GM12875 (cell line): ENCODE measurements around the gene FRMD3.

ENCODE experiments used
- H3K4me3 ChIP-seq: one replicate; pipeline ENCODE4 v1.5.1; 2011; ENCODE audit warnings: low read depth, low read length, control low read depth
- TF ChIP-seq, protein P1 (sequence below): IDR thresholded peaks from 2 replicates; pipeline ENCODE4 v1.5.1; 2011; ENCODE audit warnings: low read depth, mild to moderate bottlenecking, control low read depth, inconsistent platforms, low read length, moderate library complexity, borderline replicate concordance; ENCODE audit not compliant: insufficient read depth

Gene FRMD3

DNA sequence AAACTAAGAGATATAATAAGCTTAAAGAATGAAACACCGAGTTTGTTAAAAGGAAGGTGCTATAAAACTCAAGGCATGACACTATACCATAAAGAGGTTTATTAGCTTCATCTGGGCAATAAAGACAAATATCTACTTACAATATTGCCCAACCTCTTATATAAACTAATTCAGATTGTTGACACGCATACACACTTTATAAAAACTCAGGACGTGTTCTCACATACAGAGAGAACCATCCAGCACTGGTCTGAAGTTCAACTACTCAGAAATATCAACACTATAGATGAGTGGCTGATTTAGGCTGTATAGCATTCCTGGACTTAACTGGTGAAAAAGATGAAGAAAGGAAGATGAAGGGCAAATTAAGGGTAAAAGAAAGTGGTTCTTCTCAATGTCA is 81.2 kb downstream of the FRMD3 start:
- no peak overlapping the region for H3K4me3 ChIP-seq
- TF ChIP-seq, protein P1, sequence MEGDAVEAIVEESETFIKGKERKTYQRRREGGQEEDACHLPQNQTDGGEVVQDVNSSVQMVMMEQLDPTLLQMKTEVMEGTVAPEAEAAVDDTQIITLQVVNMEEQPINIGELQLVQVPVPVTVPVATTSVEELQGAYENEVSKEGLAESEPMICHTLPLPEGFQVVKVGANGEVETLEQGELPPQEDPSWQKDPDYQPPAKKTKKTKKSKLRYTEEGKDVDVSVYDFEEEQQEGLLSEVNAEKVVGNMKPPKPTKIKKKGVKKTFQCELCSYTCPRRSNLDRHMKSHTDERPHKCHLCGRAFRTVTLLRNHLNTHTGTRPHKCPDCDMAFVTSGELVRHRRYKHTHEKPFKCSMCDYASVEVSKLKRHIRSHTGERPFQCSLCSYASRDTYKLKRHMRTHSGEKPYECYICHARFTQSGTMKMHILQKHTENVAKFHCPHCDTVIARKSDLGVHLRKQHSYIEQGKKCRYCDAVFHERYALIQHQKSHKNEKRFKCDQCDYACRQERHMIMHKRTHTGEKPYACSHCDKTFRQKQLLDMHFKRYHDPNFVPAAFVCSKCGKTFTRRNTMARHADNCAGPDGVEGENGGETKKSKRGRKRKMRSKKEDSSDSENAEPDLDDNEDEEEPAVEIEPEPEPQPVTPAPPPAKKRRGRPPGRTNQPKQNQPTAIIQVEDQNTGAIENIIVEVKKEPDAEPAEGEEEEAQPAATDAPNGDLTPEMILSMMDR: no peak

DNA sequence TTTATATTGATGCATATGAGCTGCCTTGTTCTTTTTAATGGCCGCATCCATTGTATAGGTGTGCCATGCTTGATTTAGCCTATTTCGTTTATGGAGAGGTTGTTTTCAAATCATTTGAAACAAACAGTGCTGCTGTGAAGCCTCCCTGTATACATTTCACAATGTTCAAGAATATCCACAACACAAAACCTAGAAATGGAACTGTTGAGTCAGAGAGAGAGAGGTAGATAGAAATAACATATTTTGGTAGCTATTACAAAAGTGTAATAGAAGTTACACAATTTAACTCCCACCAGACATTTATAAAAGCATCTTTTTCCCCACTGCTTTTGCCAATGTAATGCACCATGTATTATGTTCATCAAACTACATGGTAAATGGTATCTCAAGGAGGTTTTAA is 82.0 kb downstream of the FRMD3 start:
- TF ChIP-seq, protein P1: no peak
- H3K4me3 ChIP-seq: no peak overlapping the region

DNA sequence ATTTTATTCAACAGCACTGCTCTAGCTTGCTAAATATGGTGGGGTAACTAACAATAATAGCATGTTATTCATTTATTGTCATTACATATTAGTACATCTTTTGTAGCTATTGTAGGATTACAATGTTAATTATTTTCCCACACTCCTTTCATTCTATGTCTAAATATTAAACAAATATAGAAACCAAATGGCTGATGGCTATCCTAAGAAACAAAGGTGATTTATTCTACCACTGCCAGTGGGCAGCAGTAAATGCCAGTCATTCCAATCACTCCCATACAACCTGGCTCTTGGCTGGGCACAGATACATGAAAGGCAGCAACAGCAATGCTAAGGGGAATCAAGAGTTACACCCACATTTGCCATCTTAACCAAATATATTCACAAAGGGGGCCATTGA is 84.1 kb downstream of the FRMD3 start:
- TF ChIP-seq, protein P1: no peak
- H3K4me3 ChIP-seq: no peak overlapping the region

DNA sequence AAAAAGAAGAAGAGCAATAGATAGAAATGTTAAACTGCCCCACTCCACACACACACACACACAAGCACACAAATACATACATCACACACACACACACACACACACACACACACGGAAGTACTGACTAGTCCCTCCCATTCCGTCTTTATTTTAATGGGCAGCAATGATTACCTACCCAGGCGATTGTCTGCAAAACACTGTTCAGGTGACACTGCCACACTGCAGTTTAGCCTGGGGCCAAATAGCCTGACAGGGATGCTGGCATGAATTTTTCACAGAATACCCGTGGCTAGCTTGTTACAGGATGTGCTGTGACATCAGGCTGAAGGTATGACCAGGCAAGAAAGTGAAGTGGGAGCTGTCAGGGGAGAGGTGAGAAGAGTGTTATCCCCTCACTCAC is 86.9 kb downstream of the FRMD3 start:
- TF ChIP-seq, protein P1: no peak

DNA sequence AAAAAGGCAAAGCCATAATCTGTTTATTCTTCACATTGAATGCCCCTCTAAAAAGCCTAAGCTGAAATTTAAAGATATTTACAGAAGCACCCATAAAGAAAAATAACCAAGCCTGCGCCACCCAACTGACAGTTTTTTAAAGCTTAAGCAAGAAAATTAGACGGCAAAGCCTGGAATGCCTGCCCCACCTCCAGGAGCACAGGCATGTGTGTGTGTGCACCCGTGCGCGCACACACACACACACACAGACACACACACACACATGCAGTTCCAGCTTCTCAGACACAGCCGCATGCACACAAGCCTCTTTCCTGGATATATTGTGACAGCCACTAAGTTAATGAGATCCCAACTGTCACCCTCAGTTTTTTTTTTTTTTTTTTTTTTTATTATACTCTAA is 88.2 kb downstream of the FRMD3 start:
- TF ChIP-seq, protein P1: no peak
- no peak overlapping the region for H3K4me3 ChIP-seq

More for the DNA sequence above, 86.9 kb downstream of the FRMD3 start:
- H3K4me3 ChIP-seq: no peak overlapping the region

DNA sequence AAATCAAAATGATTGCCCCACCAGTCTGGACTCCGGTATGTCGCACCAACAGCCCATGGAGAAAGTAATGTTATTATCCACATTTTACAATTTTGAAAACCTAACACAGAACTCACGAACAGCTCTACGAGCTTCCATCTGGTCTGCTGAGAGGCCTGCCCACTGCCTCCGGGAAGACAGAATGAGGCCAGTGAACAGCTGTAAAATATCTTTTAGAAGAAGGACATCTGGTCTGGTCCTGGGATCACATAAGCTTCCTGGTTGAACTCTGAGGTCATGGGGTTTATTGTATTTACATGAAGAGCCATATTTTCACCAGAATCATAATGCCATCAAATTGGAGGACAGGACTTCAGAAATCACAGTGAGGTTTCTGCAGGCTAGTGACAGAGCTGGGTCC is 89.0 kb downstream of the FRMD3 start:
- TF ChIP-seq, protein P1: no peak
- H3K4me3 ChIP-seq: no peak overlapping the region

DNA sequence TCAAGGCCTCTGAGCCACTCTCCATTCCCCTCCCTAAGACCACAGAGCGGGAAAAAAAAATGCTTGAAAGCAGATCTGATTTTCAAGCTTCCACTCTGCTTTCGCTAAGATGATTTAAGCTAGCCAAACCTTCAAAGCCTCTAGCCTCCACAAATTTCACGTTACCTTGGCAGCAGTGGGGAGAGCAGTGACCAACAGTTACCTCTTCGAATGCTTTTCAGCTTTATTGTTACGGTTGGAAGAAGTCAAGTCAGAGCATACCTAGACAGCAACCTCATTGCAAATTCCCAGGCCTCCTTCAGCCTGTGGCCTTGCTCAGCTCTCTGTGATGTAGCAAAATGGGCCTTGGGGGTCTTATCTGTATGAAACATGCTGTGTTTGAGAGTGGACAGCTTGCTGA is 89.6 kb downstream of the FRMD3 start:
- H3K4me3 ChIP-seq: no peak overlapping the region
- TF ChIP-seq, protein P1: no peak
